ENCODE results near the gene PDZD2.
A peak's percentile ranks its signal among the peaks of the same experiment; 100 is the strongest.
"Not testable (repeated sequence)": the region's sequence is repeated elsewhere in the genome, so short reads cannot be mapped to it uniquely, and the experiment has no call there.

Gene PDZD2
- long read RNA-seq, donor 1: 0 reads
- long read RNA-seq, donor 2: 0 reads
- long read RNA-seq, donor 3: 0 reads
- long read RNA-seq, donor 4, partial matches to known transcripts: 5 of 47 reads
- long read RNA-seq, donor 4, other reads (novel, unspliced or antisense): 42 of 47 reads
- long read RNA-seq, donor 5: 0 reads
- long read RNA-seq, donor 6: 0 reads
- long read RNA-seq, donor 7, partial matches to known transcripts: 18 of 18 reads
- long read RNA-seq, donor 7, other reads (novel, unspliced or antisense): 0 of 18 reads
- long read RNA-seq, donor 8: 0 reads

GRCh38 chr5:31638748-31639418 is at the start of gene PDZD2:
Gene PDZD2, plus strand, starts transcription at chr5:31639131.
- peak; percentile 89 for DNase-seq

DNA sequence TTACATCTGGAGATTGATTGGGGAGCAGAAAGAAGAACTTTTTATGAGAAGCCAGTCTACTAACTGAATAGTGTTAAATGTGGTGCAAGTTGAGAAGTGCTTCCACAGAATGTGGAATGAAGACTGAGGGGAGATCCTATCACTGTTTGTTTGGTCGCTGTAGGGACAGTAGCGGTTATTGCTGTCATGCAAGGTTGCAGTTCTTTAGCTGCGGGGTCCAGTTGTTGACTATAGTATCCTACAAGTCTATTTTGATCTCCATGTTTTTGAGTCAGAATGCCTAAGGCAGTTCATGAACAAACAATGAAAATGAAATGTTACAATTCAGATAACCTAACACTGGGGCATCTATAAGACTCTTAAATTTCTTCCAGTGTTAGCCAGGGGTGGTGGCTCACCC is 45.3 kb upstream of the PDZD2 start:
- DNase-seq: no peak

DNA sequence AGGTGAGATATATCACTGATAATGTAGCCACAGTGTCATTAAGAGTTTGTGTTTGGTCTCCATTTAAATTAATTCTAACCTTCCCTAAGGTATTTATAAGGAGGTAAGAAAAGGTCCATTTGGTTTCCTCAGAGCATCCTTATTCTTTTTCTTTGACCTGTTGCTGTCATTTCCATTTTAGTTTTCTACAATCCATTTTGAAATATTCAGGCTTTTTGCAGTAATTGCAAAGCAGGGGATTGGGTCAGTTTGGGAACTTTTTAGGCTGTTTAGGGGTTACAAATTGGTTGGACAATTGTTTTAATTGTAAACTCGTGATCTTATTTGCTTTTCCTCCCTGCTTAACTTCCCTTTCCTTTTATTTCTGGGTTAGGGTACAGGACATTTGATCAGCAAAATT is 42.6 kb upstream of the PDZD2 start:
- no peak for DNase-seq

- no peak for DNase-seq
These were observed 40.0 kb upstream of the PDZD2 start for GRCh38 chr5:31598640-31599611.

DNA sequence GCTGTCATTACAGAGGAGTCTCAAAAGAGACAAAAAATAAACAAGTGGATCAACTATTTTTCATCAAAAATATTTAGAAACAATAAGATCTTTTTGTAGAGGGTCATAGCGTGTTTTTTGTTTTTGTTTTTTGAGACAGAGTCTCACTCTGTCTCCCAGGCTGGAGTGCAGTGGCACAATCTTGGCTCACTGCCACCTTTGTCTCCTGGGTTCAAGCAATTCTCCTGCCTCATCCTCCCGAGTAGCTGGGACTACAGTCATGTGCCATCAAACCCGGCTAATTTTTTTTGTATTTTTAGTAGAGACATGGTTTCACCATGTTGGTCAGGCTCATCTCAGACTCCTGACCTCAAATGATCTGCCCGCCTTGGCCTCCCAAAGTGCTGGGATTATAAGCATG is 36.6 kb upstream of the PDZD2 start:
- not testable (repeated sequence) for DNase-seq

- DNase-seq: no peak
These were observed 34.7 kb upstream of the PDZD2 start for GRCh38 chr5:31604240-31604639.

GRCh38 chr5:31604644-31605043 is 34.3 kb upstream of the PDZD2 start:
- no peak for DNase-seq

- no peak for DNase-seq
These were observed 33.0 kb upstream of the PDZD2 start for GRCh38 chr5:31605920-31606319.

- DNase-seq: no peak
These were observed 31.4 kb upstream of the PDZD2 start for GRCh38 chr5:31607546-31607945.

DNA sequence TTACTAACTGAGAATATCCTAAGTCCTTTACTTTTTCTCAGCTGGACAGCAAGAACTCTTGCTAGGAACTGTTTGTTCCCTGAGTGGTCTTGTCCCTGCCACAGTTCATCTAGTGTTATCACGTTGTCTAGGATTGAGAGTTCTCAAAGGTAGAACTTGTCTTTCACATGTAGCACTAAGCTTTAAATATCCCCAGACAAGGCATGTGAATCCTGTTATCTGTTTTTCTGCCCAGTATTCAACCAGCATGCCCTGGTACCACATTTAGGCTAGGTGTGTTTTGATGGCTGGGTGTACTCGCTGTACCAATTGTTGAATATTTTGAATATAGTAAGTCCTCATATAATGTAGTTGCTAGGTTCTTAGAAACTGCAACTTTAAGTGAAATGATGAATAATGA is 27.9 kb upstream of the PDZD2 start:
- DNase-seq: no peak

DNA sequence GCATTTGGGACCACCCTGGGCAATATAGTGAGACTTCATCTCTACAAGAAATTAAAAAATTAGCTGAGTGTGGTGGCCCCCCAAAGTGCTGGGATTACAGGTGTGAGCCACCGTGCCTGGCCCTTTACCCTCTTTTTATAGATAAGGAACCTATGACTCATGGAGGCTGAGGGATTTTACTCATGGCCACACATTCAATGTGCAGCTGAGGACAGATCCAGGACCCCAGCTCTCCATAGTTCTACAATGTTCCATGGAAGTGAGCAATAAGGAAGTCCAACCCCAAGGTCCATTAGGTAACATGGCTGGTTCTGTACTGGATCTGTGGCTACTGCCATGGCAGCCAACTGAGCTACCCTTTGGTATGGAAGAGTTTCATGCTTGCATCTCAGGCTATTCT is 25.3 kb upstream of the PDZD2 start:
- DNase-seq: no peak

- peak; percentile 25 for DNase-seq
These were observed 24.5 kb upstream of the PDZD2 start for GRCh38 chr5:31614151-31615020.

DNA sequence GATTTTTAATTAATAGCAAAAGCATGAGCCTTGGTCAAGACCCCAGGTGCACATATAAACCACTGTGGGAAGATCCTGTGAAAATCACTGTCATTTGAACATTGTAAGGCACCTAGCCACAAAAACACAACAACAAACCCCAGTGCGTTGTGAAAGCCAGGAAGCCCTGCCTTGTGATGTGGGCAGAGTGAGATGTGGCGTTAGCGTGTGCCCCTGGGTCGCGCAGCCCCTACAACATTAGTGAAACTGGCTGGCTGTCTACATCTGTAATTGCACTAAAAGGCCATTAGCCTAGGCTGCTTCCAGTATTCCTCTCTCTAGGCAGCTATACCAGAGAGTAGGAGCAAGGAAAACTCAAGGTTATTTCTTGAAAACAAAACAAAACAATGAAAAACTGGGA is 21.1 kb upstream of the PDZD2 start:
- DNase-seq: no peak

- DNase-seq: no peak
These were observed 18.9 kb upstream of the PDZD2 start for GRCh38 chr5:31620026-31620425.

DNA sequence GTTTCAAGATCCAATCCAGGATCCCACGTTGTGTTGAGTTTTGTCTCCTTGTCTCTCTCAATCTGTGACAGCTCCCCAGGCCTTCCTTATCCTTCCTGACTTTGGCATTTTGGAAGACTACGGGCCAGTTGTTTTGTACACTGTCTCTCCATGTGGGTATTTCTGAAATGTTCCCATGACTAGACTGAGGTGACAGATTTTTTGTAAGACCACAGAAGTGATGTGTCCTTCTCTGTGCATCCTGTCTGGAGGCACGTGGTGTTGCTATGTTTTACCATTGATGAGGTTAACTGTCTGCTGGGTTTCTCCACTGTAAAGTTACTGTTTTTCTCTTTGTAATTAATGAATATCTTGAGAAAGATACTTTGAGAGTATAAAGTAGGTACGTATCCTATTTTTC is 15.7 kb upstream of the PDZD2 start:
- DNase-seq: no peak

DNA sequence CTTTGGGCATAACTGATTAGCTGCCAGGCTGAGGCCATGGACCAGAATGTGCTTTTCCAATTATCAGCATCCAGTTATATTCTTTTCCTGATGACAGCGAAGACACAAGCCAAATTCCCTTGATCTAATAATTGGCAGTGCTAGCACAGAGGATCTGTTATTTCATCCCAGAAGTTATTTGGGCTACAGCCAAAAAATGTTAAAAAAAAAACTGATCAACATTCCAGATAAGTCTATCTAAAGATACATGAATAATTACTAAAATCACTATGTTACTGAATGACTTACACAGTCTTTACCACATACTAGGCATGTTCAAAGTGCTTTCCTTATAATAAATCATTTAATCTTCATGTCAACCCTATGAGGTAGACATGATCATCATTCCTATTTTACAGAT is 13.5 kb upstream of the PDZD2 start:
- DNase-seq: no peak

GRCh38 chr5:31626156-31626555 is 12.8 kb upstream of the PDZD2 start:
- no peak for DNase-seq

- no peak for DNase-seq
These were observed 12.2 kb upstream of the PDZD2 start for GRCh38 chr5:31626604-31627234.

GRCh38 chr5:31630931-31631330 is 8.0 kb upstream of the PDZD2 start:
- no peak for DNase-seq

DNA sequence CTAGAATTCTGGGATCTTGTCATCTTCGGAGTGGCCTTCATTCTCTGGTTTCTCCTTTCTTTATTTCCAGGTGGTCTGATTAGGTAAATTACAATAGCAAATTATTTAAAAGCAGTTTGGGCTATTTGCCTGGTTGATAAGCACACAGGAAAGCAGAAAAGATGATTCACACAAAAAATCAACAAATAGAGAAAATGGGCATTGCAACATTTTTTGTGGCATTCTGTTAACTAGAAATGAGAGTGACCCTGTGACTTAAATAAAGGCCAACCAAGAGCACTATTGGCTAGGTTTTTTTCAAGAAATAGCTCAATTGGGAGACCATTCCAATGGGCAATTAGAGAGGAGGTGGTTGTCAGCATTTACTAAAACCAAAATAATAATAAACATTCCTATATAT is 6.5 kb upstream of the PDZD2 start:
- no peak for DNase-seq

GRCh38 chr5:31635446-31635845 is 3.5 kb upstream of the PDZD2 start:
- DNase-seq: no peak

GRCh38 chr5:31637851-31638250 is 1.1 kb upstream of the PDZD2 start:
- no peak for DNase-seq
